Neural cell (in vitro differentiated cells): Measurements from ENCODE around the gene HS6ST1. TPM values are rescaled to one million over a fixed set of nuclear protein-coding genes. Genes with fewer than 3 reads are reported as not detected.

Experiments
- H2AFZ ChIP-seq: fragments of 200-600, 300-800 bp; sonication (generic), shearing (Covaris generic); 2 replicates; pipeline ENCODE4 v1.6.0; 2014; ENCODE audit warnings: low read depth, mild to moderate bottlenecking, antibody characterized with exemption, low read length, moderate library complexity
- H3F3A ChIP-seq: fragments of 200-600 bp; shearing (Covaris generic); 2 replicates; pipeline ENCODE4 v1.6.1; 2016; ENCODE audit warnings: mild to moderate bottlenecking, moderate library complexity, mixed read lengths, antibody characterized with exemption, low read length; ENCODE audit not compliant: insufficient read depth, poor library complexity, severe bottlenecking
- H3K27ac ChIP-seq: fragments of 200-600, 300-800 bp; sonication (generic), shearing (Covaris generic); 2 replicates; pipeline ENCODE4 v1.5.1; 2014; ENCODE audit warnings: mild to moderate bottlenecking, low read length, moderate library complexity
- H3K27me3 ChIP-seq: fragments of 300-800, 200-600 bp; sonication (generic), shearing (Covaris generic); 2 replicates; pipeline ENCODE4 v1.6.0; 2014; ENCODE audit warnings: mild to moderate bottlenecking, low read depth, low read length, moderate library complexity; ENCODE audit not compliant: insufficient read depth
- H3K36me3 ChIP-seq: fragments of 300-800, 200-600 bp; sonication (generic), shearing (Covaris generic); 2 replicates; pipeline ENCODE4 v1.5.1; 2014; ENCODE audit warnings: mild to moderate bottlenecking, antibody characterized with exemption, low read length, moderate library complexity; ENCODE audit not compliant: insufficient read depth
- H3K4me2 ChIP-seq: fragments of 300-800, 200-600 bp; sonication (generic), shearing (Covaris generic); 2 replicates; pipeline ENCODE4 v1.6.0; 2014; ENCODE audit warnings: mild to moderate bottlenecking, low read length
- H3K4me3 ChIP-seq: fragments of 300-800, 200-600 bp; sonication (generic), shearing (Covaris generic); 2 replicates; pipeline ENCODE4 v1.5.1; 2014; ENCODE audit warnings: mild to moderate bottlenecking, low read length, moderate library complexity
- H3K79me2 ChIP-seq: fragments of 200-600 bp; shearing (Covaris generic); replicated peaks from 2 replicates; pipeline ENCODE4 v1.6.0; 2014; ENCODE audit warnings: mild to moderate bottlenecking, low read length, moderate library complexity; ENCODE audit not compliant: insufficient read depth
- H3K9ac ChIP-seq: fragments of 300-800, 200-600 bp; sonication (generic), shearing (Covaris generic); 2 replicates; pipeline ENCODE4 v1.6.1; 2016; ENCODE audit warnings: mild to moderate bottlenecking, low read length, mixed read lengths
- H3K9me2 ChIP-seq: fragments of 200-600 bp; shearing (Covaris generic); 2 replicates; pipeline ENCODE4 v1.6.1; 2016; ENCODE audit warnings: mild to moderate bottlenecking, low read length, mixed read lengths; ENCODE audit not compliant: insufficient read depth
- H3K9me3 ChIP-seq: fragments of 200-600, 300-800 bp; sonication (generic), shearing (Covaris generic); 2 replicates; pipeline ENCODE4 v1.6.1; 2016; ENCODE audit warnings: mild to moderate bottlenecking, mixed run types, low read length, moderate library complexity, mixed read lengths
- H4K20me1 ChIP-seq: fragments of 200-600 bp; shearing (Covaris generic); 2 replicates; pipeline ENCODE4 v1.6.1; 2016; ENCODE audit warnings: mild to moderate bottlenecking, mixed run types; ENCODE audit not compliant: insufficient read depth
- CTCF ChIP-seq: fragments of 450-650 bp; IDR thresholded peaks from 2 replicates; pipeline ENCODE4 v1.5.1; 2014; ENCODE audit warnings: antibody characterized with exemption, mild to moderate bottlenecking, moderate library complexity; ENCODE audit not compliant: poor library complexity, severe bottlenecking
- EP300 ChIP-seq: fragments of 450-650 bp; conservative IDR thresholded peaks from 2 replicates; pipeline ENCODE4 v1.6.1; 2014; ENCODE audit warnings: antibody characterized with exemption, mild to moderate bottlenecking, moderate library complexity; ENCODE audit not compliant: poor library complexity, severe bottlenecking
- EZH2 ChIP-seq: fragments of 200-600, 300-800 bp; shearing (Covaris generic), sonication (generic); IDR thresholded peaks from 2 replicates; pipeline ENCODE4 v1.6.1; 2014; ENCODE audit warnings: antibody characterized with exemption, low read length, borderline replicate concordance, mild to moderate bottlenecking; ENCODE audit not compliant: insufficient read depth, poor library complexity, severe bottlenecking
- MXI1 ChIP-seq: fragments of 450-650 bp; conservative IDR thresholded peaks from 2 replicates; pipeline ENCODE4 v1.6.1; 2014; ENCODE audit warnings: antibody characterized with exemption, mild to moderate bottlenecking; ENCODE audit not compliant: poor library complexity, severe bottlenecking
- POLR2AphosphoS5 ChIP-seq: IDR thresholded peaks from 2 replicates; pipeline ENCODE4 v1.6.1; 2012
- RAD21 ChIP-seq: fragments of 450-650 bp; conservative IDR thresholded peaks from 2 replicates; pipeline ENCODE4 v1.6.1; 2014; ENCODE audit warnings: antibody characterized with exemption, mild to moderate bottlenecking, moderate library complexity
- REST ChIP-seq: IDR thresholded peaks from 2 replicates; pipeline ENCODE4 v1.6.1; 2012; ENCODE audit warnings: borderline replicate concordance
- TAF1 ChIP-seq: IDR thresholded peaks from 2 replicates; pipeline ENCODE4 v1.6.1; 2012; ENCODE audit warnings: low read depth
- polyA plus RNA-seq: library from polyadenylated mRNA; depleted of rRNA; stranded (reverse); fragments of >200 nt; gene quantifications from 2 replicates; pipeline ENCODE4 v1.2.3, GENCODE V29; 2014

Gene HS6ST1
- polyA plus RNA-seq, 1 donor from 2014 or later = 44.1 TPM

GRCh38 chr2:128279786-128280157, 38.9 kb downstream of the HS6ST1 start:
- Histone ChIP-seq H3K9me3 (no peaks in the 10 kb centered on the region), H2AFZ (no peak overlapping the region), H3K9me2 (no peaks in the 10 kb centered on the region), H3K36me3 (peaks cover 6% of the 10 kb centered on the region), H3K9ac (no peak overlapping the region), H3K79me2 (no peaks in the 10 kb centered on the region), H4K20me1 (no peaks in the 10 kb centered on the region), H3K4me2 (no peak overlapping the region), H3K4me3 (no peak overlapping the region), H3K27me3 (no peaks in the 10 kb centered on the region), H3F3A (no peaks in the 10 kb centered on the region), H3K27ac (no peak overlapping the region)
- no peak for TF ChIP-seq EZH2
- no peak for TF ChIP-seq REST
- TF ChIP-seq MXI1 = no peak

- H3K79me2 ChIP-seq = no peaks in the 10 kb centered on the region
Observed at GRCh38 chr2:128279009-128279408, 39.7 kb downstream of the HS6ST1 start.

More at GRCh38 chr2:128279009-128279408, 39.7 kb downstream of the HS6ST1 start:
- no peak overlapping the region for H3K27ac ChIP-seq
- H4K20me1 ChIP-seq = no peaks in the 10 kb centered on the region
- H3K9me2 ChIP-seq = no peaks in the 10 kb centered on the region
- no peak overlapping the region for H3K9ac ChIP-seq
- H3K27me3 ChIP-seq = no peaks in the 10 kb centered on the region
- no peaks in the 10 kb centered on the region for H3K9me3 ChIP-seq
- H2AFZ ChIP-seq = no peak overlapping the region
- no peak overlapping the region for H3K4me2 ChIP-seq
- no peak overlapping the region for H3K4me3 ChIP-seq
- TF ChIP-seq RAD21 = no peak
- no peak for TF ChIP-seq EZH2
- TF ChIP-seq POLR2AphosphoS5 = no peak
- no peak for TF ChIP-seq MXI1
- TF ChIP-seq CTCF = no peak
- no peak for TF ChIP-seq REST
- TF ChIP-seq EP300 = no peak
- TF ChIP-seq TAF1 = no peak
- H3F3A ChIP-seq = no peaks in the 10 kb centered on the region
- H3K36me3 ChIP-seq = peaks cover 12% of the 10 kb centered on the region
